OCI-LY3 (cell line): ENCODE data around the gene PRSS33.

ENCODE experiments used
- H2AFZ ChIP-seq: fragments of 200-600, 300-600 bp; shearing (Covaris generic); 2 replicates; pipeline ENCODE4 v1.6.0; 2014; ENCODE audit warnings: antibody characterized with exemption, low read depth, low read length
- H3K27ac ChIP-seq: fragments of 200-600, 300-600 bp; sonication (generic); 2 replicates; pipeline ENCODE4 v1.5.1; 2014; ENCODE audit warnings: mild to moderate bottlenecking, low read length, moderate library complexity, mixed read lengths
- H3K27me3 ChIP-seq: fragments of 200-600, 300-600 bp; sonication (generic); 2 replicates; pipeline ENCODE4 v1.6.1; 2014; ENCODE audit warnings: low read depth, low read length, mixed read lengths
- H3K36me3 ChIP-seq: fragments of 200-600, 300-600 bp; sonication (generic); replicated peaks from 2 replicates; pipeline ENCODE3; 2014; ENCODE audit warnings: low read depth, low read length, mixed read lengths
- H3K4me1 ChIP-seq: fragments of 300-600, 200-600 bp; sonication (generic); 2 replicates; pipeline ENCODE4 v1.6.1; 2014; ENCODE audit warnings: low read length, mixed read lengths
- H3K4me2 ChIP-seq: fragments of 200-600, 300-600 bp; sonication (generic); 2 replicates; pipeline ENCODE4 v1.6.1; 2014; ENCODE audit warnings: low read length, mixed read lengths
- H3K4me3 ChIP-seq: fragments of 300-600, 200-600 bp; sonication (generic); 2 replicates; pipeline ENCODE4 v1.5.1; 2014; ENCODE audit warnings: antibody characterized with exemption, mild to moderate bottlenecking, low read length, moderate library complexity
- H3K79me2 ChIP-seq: fragments of 300-600, 200-600 bp; shearing (Covaris generic); 2 replicates; pipeline ENCODE4 v1.6.1; 2014; ENCODE audit warnings: mild to moderate bottlenecking, low read length, mixed read lengths
- H3K9ac ChIP-seq: fragments of 300-600, 200-600 bp; shearing (Covaris generic); 2 replicates; pipeline ENCODE4 v1.6.0; 2014; ENCODE audit warnings: mild to moderate bottlenecking, low read length, moderate library complexity
- H3K9me3 ChIP-seq: fragments of 200-600, 300-600 bp; shearing (Covaris generic); 2 replicates; pipeline ENCODE4 v1.6.1; 2014; ENCODE audit warnings: low read length, mixed read lengths; ENCODE audit not compliant: insufficient read depth
- H4K20me1 ChIP-seq: fragments of 200-600, 300-600 bp; sonication (generic); 2 replicates; pipeline ENCODE4 v1.6.1; 2016; ENCODE audit warnings: low read length, mixed read lengths; ENCODE audit not compliant: insufficient read depth
- EZH2phosphoT487 ChIP-seq: fragments of 200-600 bp; shearing (Covaris generic); IDR thresholded peaks from 2 replicates; pipeline ENCODE4 v1.6.1; 2018; ENCODE audit warnings: antibody characterized with exemption, mixed run types, low read depth
- TF ChIP-seq, protein P1 (sequence below): fragments of 200-600, 300-600 bp; sonication (generic); IDR thresholded peaks from 2 replicates; pipeline ENCODE4 v1.5.1; 2014; ENCODE audit warnings: antibody characterized with exemption, low read length, low read depth

Gene PRSS33

DNA sequence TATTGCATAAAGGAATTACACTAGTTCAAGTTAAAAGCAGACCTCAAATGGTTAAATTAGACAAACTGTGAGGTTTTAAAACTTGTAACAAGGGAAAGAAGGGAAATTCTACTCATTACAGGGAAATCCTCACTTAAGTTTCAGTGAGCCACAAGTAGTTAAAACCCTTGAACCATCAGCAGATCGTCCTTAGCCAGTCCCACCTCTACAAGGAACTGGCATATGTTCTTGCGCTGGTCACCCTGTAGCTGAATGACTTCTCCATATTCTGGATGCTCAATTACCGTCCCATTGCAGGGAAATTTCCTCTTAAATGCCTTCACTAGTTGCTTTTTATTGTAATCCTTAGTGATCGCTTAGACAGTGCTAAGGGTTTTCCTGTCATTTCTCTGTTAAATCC is 35.1 kb upstream of the PRSS33 start:
- Histone ChIP-seq H4K20me1 (no peaks in the 10 kb centered on the region), H3K9ac (no peak overlapping the region), H2AFZ (no peak overlapping the region), H3K4me3 (no peak overlapping the region), H3K27ac (no peak overlapping the region), H3K4me1 (no peaks in the 10 kb centered on the region), H3K79me2 (no peaks in the 10 kb centered on the region), H3K27me3 (peaks cover 9% of the 10 kb centered on the region; the same call in 1 of the 2 replicates), H3K9me3 (no peaks in the 10 kb centered on the region), H3K4me2 (no peak overlapping the region), H3K36me3 (no peaks in the 10 kb centered on the region)
- TF ChIP-seq EZH2phosphoT487: no peak
- TF ChIP-seq, protein P1, sequence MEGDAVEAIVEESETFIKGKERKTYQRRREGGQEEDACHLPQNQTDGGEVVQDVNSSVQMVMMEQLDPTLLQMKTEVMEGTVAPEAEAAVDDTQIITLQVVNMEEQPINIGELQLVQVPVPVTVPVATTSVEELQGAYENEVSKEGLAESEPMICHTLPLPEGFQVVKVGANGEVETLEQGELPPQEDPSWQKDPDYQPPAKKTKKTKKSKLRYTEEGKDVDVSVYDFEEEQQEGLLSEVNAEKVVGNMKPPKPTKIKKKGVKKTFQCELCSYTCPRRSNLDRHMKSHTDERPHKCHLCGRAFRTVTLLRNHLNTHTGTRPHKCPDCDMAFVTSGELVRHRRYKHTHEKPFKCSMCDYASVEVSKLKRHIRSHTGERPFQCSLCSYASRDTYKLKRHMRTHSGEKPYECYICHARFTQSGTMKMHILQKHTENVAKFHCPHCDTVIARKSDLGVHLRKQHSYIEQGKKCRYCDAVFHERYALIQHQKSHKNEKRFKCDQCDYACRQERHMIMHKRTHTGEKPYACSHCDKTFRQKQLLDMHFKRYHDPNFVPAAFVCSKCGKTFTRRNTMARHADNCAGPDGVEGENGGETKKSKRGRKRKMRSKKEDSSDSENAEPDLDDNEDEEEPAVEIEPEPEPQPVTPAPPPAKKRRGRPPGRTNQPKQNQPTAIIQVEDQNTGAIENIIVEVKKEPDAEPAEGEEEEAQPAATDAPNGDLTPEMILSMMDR: no peak

DNA sequence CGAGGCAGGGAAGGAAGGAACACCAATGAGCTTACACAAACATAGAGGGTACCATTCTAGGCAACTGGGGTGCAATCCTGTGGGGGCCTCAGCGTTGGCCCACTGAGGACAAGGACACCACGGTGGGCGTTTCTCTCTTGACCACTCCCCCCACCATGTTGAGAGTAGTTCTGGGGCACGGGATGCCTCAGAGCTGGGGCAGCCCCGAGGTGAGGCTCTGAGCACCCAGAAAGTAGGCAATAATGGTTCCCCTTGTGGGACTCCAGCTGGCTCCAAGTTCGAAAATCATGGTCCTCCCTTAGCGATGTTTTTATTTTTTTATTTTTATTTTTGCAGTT is 34.8 kb upstream of the PRSS33 start:
- Histone ChIP-seq H3K9me3 (no peaks in the 10 kb centered on the region), H2AFZ (no peak overlapping the region), H3K9ac (no peak overlapping the region), H3K4me2 (no peak overlapping the region), H3K27ac (no peak overlapping the region), H3K27me3 (peaks cover 9% of the 10 kb centered on the region; the same call in 1 of the 2 replicates), H3K4me1 (no peaks in the 10 kb centered on the region), H4K20me1 (no peaks in the 10 kb centered on the region), H3K79me2 (no peaks in the 10 kb centered on the region), H3K36me3 (no peaks in the 10 kb centered on the region), H3K4me3 (no peak overlapping the region)
- TF ChIP-seq, protein P1: no peak
- TF ChIP-seq EZH2phosphoT487: no peak

DNA sequence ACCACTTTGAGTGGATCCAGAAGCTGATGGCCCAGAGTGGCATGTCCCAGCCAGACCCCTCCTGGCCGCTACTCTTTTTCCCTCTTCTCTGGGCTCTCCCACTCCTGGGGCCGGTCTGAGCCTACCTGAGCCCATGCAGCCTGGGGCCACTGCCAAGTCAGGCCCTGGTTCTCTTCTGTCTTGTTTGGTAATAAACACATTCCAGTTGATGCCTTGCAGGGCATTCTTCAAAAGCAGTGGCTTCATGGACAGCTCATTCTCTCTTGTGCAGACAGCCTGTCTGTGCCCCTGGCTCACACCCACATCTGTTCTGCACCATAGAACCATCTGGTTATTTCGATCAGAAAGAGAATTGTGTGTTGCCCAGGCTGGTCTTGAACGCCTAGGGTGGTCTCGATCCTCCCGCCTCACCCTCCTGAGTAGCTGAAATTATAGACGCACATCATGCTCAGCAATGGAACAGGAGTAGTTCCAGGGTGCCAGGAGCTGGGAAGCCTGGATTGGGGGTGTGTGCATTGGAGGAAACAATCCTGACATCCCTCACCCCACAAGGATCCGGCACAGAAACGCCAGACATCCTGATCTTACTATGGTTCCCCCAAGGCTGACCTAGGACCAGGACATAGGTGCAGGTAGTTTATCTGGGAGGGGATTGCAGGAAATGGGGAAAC is 34.3 kb upstream of the PRSS33 start:
- TF ChIP-seq, protein P1: no peak
- no peak for TF ChIP-seq EZH2phosphoT487
- no peak overlapping the region for H3K9ac ChIP-seq
- H3K27ac ChIP-seq: no peak overlapping the region
- H3K4me2 ChIP-seq: no peak overlapping the region
- no peak overlapping the region for H2AFZ ChIP-seq
- H3K27me3 ChIP-seq: peaks cover 9% of the 10 kb centered on the region; the same call in 1 of the 2 replicates
- H3K79me2 ChIP-seq: no peaks in the 10 kb centered on the region
- no peaks in the 10 kb centered on the region for H3K36me3 ChIP-seq
- H3K9me3 ChIP-seq: no peaks in the 10 kb centered on the region
- H3K4me3 ChIP-seq: no peak overlapping the region
- no peaks in the 10 kb centered on the region for H4K20me1 ChIP-seq
- H3K4me1 ChIP-seq: no peaks in the 10 kb centered on the region

DNA sequence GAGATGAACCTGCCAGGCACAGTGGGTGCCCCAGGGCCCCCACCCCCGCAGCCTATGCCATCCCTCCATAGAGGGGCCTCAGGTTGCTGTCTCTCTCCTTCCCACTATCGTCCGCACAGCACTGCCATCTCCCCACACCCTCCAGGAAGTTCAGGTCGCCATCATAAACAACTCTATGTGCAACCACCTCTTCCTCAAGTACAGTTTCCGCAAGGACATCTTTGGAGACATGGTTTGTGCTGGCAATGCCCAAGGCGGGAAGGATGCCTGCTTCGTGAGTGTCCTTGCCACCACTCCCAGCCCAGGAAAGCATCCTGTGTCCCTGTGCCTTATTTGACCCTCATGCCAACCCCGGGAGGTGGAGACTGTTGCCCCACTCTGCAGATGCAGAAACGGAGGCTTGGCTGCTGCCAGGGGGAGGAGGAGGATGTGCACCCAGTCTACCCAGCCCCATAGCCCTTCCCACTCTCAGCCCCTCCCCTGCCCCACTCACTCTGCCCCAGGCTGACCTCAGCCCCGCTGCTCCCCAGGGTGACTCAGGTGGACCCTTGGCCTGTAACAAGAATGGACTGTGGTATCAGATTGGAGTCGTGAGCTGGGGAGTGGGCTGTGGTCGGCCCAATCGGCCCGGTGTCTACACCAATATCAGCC is 33.6 kb upstream of the PRSS33 start:
- TF ChIP-seq, protein P1: no peak
- TF ChIP-seq EZH2phosphoT487: no peak
- Histone ChIP-seq H3K4me1 (no peaks in the 10 kb centered on the region), H4K20me1 (no peaks in the 10 kb centered on the region), H2AFZ (no peak overlapping the region), H3K9me3 (no peaks in the 10 kb centered on the region), H3K4me3 (no peak overlapping the region), H3K36me3 (no peaks in the 10 kb centered on the region), H3K4me2 (no peak overlapping the region), H3K9ac (no peak overlapping the region), H3K79me2 (no peaks in the 10 kb centered on the region), H3K27me3 (peaks cover 9% of the 10 kb centered on the region; the same call in 1 of the 2 replicates), H3K27ac (no peak overlapping the region)
